SW480 (cell line): ENCODE results near the gene STEAP3.
A peak's percentile ranks its signal among the peaks of the same experiment; 100 is the strongest.

Source experiments
- DNase-seq: peaks from one replicate; pipeline ENCODE4 v3.0.0-alpha.2; 2016; ENCODE audit warnings: low spot score

The STEAP3 gene, protein sequence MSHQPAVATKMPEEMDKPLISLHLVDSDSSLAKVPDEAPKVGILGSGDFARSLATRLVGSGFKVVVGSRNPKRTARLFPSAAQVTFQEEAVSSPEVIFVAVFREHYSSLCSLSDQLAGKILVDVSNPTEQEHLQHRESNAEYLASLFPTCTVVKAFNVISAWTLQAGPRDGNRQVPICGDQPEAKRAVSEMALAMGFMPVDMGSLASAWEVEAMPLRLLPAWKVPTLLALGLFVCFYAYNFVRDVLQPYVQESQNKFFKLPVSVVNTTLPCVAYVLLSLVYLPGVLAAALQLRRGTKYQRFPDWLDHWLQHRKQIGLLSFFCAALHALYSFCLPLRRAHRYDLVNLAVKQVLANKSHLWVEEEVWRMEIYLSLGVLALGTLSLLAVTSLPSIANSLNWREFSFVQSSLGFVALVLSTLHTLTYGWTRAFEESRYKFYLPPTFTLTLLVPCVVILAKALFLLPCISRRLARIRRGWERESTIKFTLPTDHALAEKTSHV

DNA sequence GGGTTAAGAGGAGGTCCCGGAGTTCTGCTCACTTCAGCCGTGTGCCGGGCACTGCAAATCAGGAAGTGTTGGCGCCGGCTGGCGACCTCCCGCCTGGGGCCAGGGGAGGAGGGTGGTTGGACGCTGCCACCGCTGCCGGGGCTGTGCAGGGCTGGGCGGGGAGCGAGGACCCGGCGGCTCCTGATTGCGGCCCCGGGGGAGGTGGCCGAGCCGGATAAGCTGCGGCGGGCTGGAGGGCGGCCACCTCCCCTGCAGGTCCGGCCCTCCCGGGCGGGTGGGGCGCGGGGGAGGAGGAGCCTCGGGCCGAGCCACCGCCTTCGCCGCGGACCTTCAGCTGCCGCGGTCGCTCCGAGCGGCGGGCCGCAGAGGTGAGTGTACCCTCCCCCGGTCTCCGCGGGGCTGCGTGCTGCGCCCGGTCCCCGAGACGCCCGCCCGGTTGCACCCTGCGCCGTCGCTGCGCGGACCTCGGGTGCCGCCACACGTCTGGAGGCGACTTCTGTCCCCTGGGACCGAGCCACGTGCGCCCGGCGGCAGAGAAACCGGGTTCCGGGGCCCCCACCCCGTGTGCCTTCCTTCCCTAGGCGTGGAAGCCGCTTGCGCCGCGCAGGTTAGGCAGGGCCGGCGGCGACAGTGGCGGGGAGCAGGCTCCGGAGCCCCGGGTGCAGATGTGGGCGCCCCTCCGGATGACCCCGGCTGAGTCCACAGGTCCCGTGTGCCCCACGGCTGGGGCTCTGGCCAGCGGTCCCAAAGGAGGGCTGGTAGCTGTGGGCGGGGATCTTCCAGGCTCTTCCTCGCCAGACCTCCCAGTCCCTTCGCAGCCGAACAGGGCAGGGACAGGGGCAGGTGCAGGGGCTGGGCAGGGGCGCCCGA, at the start of gene STEAP3:
STEAP3 (plus strand) TSS at position 314 of the 870 bp plus-strand sequence. CDS start 7,179 bp downstream, outside the sequence.
- peak; percentile 72 for DNase-seq

DNA sequence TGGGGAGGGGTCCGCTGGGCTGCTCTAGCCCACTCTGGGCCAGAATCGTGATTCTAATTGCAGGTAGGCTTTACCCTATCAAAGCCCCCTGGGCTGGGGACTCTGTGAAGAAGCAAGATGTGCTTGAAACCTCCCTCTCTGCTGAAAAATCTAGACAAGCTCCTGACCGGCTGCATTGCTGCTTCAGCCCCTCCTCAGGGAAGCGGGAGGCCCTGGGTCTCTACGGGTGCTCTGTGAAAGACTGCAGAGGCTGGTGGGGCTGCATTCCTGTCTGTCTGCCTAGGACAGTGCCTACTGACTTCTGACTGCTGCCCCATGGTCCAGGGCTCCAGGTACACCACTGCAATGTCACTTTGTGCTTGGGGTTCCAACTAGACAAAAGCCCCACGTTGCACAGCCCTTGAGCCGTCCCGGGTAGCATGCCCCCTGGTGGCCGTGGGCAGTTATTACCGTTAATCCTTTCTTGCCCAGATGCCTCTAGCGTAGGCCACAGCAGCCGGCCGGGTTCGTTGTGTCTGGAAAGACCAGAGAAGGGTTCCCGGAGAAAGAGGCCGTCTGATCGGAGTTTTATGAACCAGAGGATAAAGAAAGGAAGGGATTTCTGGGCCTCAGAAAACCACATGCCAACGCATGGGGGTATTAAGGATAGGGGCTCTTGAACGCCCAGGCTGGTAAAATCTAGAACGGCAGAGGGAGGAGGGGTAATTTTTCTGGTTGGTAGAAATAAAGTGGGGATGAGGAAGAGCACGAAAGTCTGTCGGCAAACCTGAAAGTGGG, 49.2 kb upstream of the STEAP3 start:
- DNase-seq: peak; percentile 44

- DNase-seq: no peak
Observed at GRCh38 chr2:119174993-119175347, 48.7 kb upstream of the STEAP3 start.

DNA sequence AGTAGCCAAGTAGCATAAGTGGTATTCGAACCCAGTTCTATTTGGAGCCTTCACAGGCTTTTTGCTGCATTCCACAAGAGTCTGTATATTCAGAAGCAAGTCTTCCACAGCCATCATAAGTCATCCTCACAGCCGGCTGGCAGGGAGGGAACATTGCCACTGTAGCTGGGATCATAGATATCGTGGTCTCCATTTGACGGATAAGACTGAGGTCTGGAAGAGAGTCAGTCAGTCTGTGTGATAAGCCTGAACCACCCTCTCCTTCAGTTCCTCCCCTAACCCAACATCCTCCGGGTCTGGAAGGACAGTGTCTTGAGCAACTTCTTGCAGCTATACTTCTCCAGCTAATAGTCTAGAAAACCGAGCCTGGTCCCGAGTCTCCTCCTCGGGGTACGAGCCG, 48.1 kb upstream of the STEAP3 start:
- DNase-seq: no peak

DNA sequence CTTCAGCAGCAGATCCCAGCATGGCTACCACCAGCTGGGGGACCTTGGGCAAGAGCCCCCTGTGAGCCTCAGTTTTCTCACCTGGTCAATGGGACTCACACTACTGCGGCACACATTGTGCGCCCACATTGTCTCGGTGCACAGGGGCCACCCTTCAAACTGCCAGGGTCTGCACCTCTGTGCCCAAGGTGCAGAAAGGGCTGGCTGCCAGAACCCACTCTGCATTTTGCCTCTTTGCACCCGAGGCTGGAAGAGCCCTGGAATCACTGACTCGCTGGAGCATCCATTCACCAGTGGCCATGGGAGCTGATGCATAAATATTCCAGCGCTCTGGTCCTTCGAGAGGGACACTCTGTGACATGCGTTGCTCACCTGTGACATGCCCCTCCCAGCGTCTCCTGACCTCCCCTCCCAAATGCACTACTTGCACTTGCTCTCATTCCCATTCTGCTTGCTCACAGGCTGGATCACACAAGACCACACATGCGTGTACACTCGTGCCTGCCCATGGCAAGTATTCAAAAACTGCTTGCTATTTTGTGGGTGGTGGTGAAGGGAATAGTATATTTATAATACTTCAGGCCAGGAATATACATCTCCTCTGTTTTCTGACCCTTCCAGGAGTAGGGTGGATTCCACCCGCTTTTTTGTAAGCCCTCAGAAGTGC, 46.3 kb upstream of the STEAP3 start:
- DNase-seq: no peak

GRCh38 chr2:119177838-119178190, 45.8 kb upstream of the STEAP3 start:
- DNase-seq: no peak

DNA sequence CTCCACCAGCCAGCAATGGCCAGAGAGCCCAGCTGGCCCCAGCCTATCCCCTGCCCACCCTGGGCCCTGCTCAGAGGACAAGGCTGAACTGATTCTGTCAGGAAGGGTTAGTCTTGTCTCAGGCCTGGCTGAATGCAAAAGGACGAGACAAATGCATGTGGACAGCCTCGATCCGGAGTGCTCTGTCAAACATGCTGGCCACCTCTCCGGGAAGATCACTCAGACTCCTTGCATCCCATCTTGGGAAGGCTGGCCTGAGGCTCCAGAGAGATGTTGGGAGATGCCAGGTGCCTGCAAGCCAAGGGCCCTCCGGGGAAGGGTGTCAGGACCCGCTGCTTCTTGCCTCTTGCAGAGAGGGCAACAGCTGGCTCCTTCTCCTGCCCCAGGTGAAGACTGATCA, 44.9 kb upstream of the STEAP3 start:
- no peak for DNase-seq

GRCh38 chr2:119179202-119179601, 44.4 kb upstream of the STEAP3 start:
- peak; percentile 75 for DNase-seq

GRCh38 chr2:119179991-119180390, 43.6 kb upstream of the STEAP3 start:
- DNase-seq: no peak

DNA sequence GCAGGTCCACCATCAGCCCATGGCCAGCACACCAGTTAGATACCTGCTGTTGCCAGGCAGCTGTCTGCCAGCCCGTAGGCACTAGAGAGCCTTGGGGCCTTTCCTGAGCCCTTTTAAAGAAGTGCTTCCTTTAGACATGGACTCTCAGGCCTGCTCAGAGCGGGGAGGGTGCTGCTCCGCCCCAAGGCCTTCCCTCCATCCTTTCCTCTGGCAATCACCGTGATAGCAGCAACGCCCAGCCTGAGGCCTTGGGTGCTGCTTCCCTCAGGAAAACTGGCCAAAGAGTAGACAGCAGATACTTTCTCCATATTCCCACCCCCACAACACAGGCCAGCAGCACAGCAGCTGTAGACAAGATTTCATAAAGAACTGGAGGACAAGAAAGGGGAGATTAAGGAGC, 42.7 kb upstream of the STEAP3 start:
- no peak for DNase-seq

GRCh38 chr2:119181391-119181790, 42.2 kb upstream of the STEAP3 start:
- no peak for DNase-seq

DNA sequence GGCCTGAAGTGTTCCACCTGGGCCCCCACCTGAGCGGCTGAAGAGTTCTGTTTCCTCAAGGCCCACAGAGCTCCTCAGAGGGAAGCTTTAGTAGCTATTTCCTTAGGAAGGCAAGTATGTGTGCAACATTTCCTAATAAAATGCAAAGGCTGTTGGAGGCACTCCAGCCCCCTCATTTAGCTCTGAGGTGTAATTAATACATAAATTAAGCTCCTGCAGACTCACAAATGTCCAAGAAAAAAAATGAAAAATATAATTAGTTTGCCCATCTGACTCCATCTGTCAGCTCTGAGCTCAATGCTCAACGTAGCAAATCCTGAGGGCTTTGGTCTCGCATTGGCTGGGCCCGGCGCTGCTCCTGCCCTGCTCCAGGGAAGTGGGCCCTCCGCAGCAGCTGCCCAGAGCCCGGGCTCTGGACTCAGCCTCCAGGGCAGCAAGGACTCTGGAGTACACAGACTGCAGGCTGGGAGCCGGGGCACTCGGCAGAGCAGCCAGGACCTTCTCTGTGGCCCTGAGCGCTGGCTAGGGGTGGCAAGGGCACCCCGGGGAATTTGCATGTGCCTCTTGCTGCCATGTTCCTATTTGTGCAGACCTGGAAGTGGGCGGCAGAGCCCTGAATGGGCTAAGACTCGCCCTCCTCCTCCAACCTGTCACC, 41.7 kb upstream of the STEAP3 start:
- no peak for DNase-seq

GRCh38 chr2:119184512-119184911, 39.1 kb upstream of the STEAP3 start:
- DNase-seq: no peak

- no peak for DNase-seq
Observed at GRCh38 chr2:119190321-119191111, 33.1 kb upstream of the STEAP3 start.

- DNase-seq: no peak
Observed at GRCh38 chr2:119192893-119193292, 30.7 kb upstream of the STEAP3 start.

- no peak for DNase-seq
Observed at GRCh38 chr2:119195001-119195400, 28.6 kb upstream of the STEAP3 start.

- DNase-seq: no peak
Observed at GRCh38 chr2:119195887-119196286, 27.7 kb upstream of the STEAP3 start.

DNA sequence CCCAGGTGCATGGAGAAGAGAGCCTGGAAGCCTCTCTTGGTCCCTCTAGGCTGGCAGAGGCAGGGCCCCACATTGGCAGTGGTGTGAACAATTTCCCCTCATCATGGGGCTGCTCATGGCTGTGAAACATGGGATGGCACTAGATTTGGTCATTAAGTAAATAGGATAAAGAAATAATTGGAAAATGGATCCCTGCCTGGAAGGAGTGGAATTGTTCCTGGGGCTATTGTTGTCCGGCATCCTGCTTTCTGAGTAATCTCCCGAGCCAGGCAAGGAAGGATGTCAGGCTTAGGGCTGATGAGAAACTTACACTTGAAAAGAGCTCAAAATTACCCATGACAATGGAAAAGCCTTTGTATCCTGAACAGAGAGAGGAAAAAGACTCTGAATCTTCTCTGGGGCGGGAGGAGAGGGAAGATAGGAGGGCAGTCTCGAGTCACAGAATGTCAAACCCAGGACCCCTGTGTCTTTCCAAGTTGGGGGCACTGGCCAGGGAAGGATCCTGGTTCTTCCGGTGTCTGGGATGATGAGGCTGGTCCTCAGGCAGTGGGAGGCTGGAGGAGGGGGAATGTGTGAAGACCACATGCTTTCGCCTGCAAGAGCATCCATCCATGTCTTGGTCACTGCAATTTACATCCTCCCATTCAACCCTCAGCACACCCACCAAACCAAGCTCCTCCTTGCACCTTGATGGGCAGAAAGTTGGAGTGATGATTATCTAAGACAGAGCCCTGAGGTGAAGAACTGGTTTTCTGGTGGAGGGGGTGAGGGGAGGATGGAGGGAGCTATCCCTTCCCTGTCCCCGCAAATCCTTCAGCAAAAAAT, 27.1 kb upstream of the STEAP3 start:
- no peak for DNase-seq

GRCh38 chr2:119197126-119197405, 26.6 kb upstream of the STEAP3 start:
- DNase-seq: no peak
